T-helper 1 cell (primary cell): ENCODE measurements around the gene SPCS2.
A peak's percentile ranks its signal among the peaks of the same experiment; 100 is the strongest.
"Not testable (repeated sequence)": the region's sequence is repeated elsewhere in the genome, so short reads cannot be mapped to it uniquely, and the experiment has no call there.

Experiments used
- DNase-seq, 5 donors: peaks; one replicate each; pipeline ENCODE4 v3.0.0-alpha.2; 2012 to 2020

The SPCS2 gene

GRCh38 chr11:75004215-75004614 lies 55.1 kb downstream of the SPCS2 start:
- DNase-seq = no peak

GRCh38 chr11:75011357-75011756 lies 62.3 kb downstream of the SPCS2 start:
- DNase-seq = no peak

GRCh38 chr11:75011872-75012271 lies 62.8 kb downstream of the SPCS2 start:
- DNase-seq = no peak

- no peak for DNase-seq
Measured at GRCh38 chr11:75013051-75013450, 64.0 kb downstream of the SPCS2 start.

- no peak for DNase-seq
Measured at GRCh38 chr11:75014129-75014528, 65.1 kb downstream of the SPCS2 start.

- not testable (repeated sequence) for DNase-seq
Measured at GRCh38 chr11:75019200-75019599, 70.1 kb downstream of the SPCS2 start.

GRCh38 chr11:75020328-75020727 lies 71.3 kb downstream of the SPCS2 start:
- not testable (repeated sequence) for DNase-seq

GRCh38 chr11:75022296-75022695 lies 73.2 kb downstream of the SPCS2 start:
- no peak for DNase-seq

GRCh38 chr11:75022759-75023396 lies 73.8 kb downstream of the SPCS2 start:
- DNase-seq = peak; percentile 20 to 66 (median 57)

- DNase-seq = no peak
Measured at GRCh38 chr11:75023446-75024067, 74.5 kb downstream of the SPCS2 start.

GRCh38 chr11:75024068-75024449 lies 75.0 kb downstream of the SPCS2 start:
- DNase-seq = no peak

- no peak for DNase-seq
Measured at GRCh38 chr11:75024764-75025211, 75.7 kb downstream of the SPCS2 start.

GRCh38 chr11:75025561-75025960 lies 76.5 kb downstream of the SPCS2 start:
- no peak for DNase-seq

- DNase-seq = no peak
Measured at GRCh38 chr11:75028321-75028720, 79.3 kb downstream of the SPCS2 start.
